HCT116 (cell line): Measurements from ENCODE around the gene C10orf90. TPM values are rescaled to one million over a fixed set of nuclear protein-coding genes. Genes with fewer than 3 reads are reported as not detected.

ENCODE experiments used
- ATAC-seq: fragments of 200-7000 bp; cut with Tn5 transposase; 2 replicates; pipeline ENCODE4 v1.9.1; 2020; ENCODE audit warnings: mild to moderate bottlenecking, moderate library complexity
- BruUV-seq: library from RNA; stranded (reverse); fragments of 400-500 nt; replicated peaks from 2 replicates; lab custom pipeline; 2021; lab: Mats Ljungman, UMichigan
- CTCF ChIA-PET: fragments of 300-600 bp; sonication (Branson Sonifier 250); formaldehyde crosslinking; loops from one replicate; lab custom pipeline; 2021; ENCODE audit warnings: antibody characterized with exemption; lab: Charles Lee
- POLR2A ChIA-PET: fragments of 300-600, 350-600 bp; sonication (Branson Sonifier 250); formaldehyde crosslinking; loops from one replicate; lab custom pipeline; 2021; ENCODE audit warnings: antibody characterized with exemption; lab: Charles Lee
- RAD21 ChIA-PET, 2 experiments: fragments of 300-600 bp; sonication (Branson Sonifier 250); formaldehyde crosslinking; loops; one replicate each; lab custom pipeline; 2023; ENCODE audit warnings: low total read pairs in 2 of 2; ENCODE audit not compliant: uncharacterized antibody in 2 of 2, unreplicated experiment in 2 of 2, low non-redundant PET in 1 of 2; lab: Charles Lee
- DNase-seq: peaks from one replicate; pipeline ENCODE4 v3.0.0-alpha.2; 2010; ENCODE audit warnings: low read depth, low spot score
- H2AFZ ChIP-seq: fragments of 200-600 bp; shearing (Covaris generic), sonication (generic); 2 replicates; pipeline ENCODE4 v1.6.1; 2017; ENCODE audit warnings: low read depth, mixed run types, mixed read lengths, antibody characterized with exemption, low read length; ENCODE audit not compliant: poor library complexity, severe bottlenecking
- H3K27ac ChIP-seq: 2 replicates; pipeline ENCODE4 v1.5.1; 2012; ENCODE audit warnings: low read depth, low read length
- H3K27me3 ChIP-seq: fragments of 200-600 bp; sonication (generic); 2 replicates; pipeline ENCODE4 v1.6.1; 2016; ENCODE audit warnings: mixed run types, low read length, mixed read lengths; ENCODE audit not compliant: insufficient read depth
- H3K36me3 ChIP-seq, 2 experiments: fragments of 200-500 bp in 1 of 2; fragments of 200-600 bp in 1 of 2; sonication (Bioruptor generic) in 1 of 2; sonication (generic) in 1 of 2; 2 replicates each; pipeline versions ENCODE4 v1.5.1 to v1.6.1; 2014 to 2016; ENCODE audit warnings: low read length in 2 of 2, inconsistent platforms in 1 of 2, mixed read lengths in 1 of 2, mixed run types in 1 of 2; ENCODE audit not compliant: insufficient read depth in 2 of 2, control insufficient read depth in 1 of 2
- H3K4me1 ChIP-seq, 2 experiments: fragments of 200-600 bp in 1 of 2; sonication (generic) in 1 of 2; 2 replicates each; pipeline versions ENCODE4 v1.5.1 to v1.6.1; 2012 to 2017; ENCODE audit warnings: low read length in 2 of 2, inconsistent platforms in 1 of 2, mild to moderate bottlenecking in 1 of 2, mixed read lengths in 1 of 2, mixed run types in 1 of 2, moderate library complexity in 1 of 2; ENCODE audit not compliant: insufficient read depth in 2 of 2, control insufficient read depth in 1 of 2
- H3K4me2 ChIP-seq: fragments of 200-600 bp; sonication (generic); 2 replicates; pipeline ENCODE4 v1.6.1; 2017; ENCODE audit warnings: mixed run types, low read length, mixed read lengths
- H3K4me3 ChIP-seq, 2 experiments: fragments of 200-600 bp in 1 of 2; sonication (generic) in 1 of 2; replicated peaks in 1 of 2; 2 replicates each; pipeline ENCODE4 v1.5.1; 2011 to 2016; ENCODE audit warnings: low read length in 2 of 2, control low read depth in 1 of 2, low read depth in 1 of 2, mild to moderate bottlenecking in 1 of 2, mixed read lengths in 1 of 2, mixed run types in 1 of 2
- H3K79me2 ChIP-seq: fragments of 200-600 bp; sonication (generic); 2 replicates; pipeline ENCODE4 v1.6.1; 2017; ENCODE audit warnings: mild to moderate bottlenecking, mixed run types, low read length, moderate library complexity, mixed read lengths; ENCODE audit not compliant: insufficient read depth
- H3K9ac ChIP-seq: fragments of 200-600 bp; sonication (generic); 2 replicates; pipeline ENCODE4 v1.6.1; 2016; ENCODE audit warnings: low read length, mixed read lengths
- H3K9me2 ChIP-seq: fragments of 200-600 bp; sonication (generic), shearing (Covaris generic); 2 replicates; pipeline ENCODE4 v1.6.1; 2017; ENCODE audit warnings: mixed run types, mild to moderate bottlenecking, moderate library complexity; ENCODE audit not compliant: insufficient read depth
- H3K9me3 ChIP-seq, 2 experiments: fragments of 200-500 bp in 1 of 2; fragments of 200-600 bp in 1 of 2; sonication (Bioruptor generic) in 1 of 2; sonication (generic) in 1 of 2; 2 replicates each; pipeline ENCODE4 v1.6.1; 2014 to 2017; ENCODE audit warnings: low read length in 2 of 2, mixed read lengths in 2 of 2, inconsistent platforms in 1 of 2, low read depth in 1 of 2, mild to moderate bottlenecking in 1 of 2, mixed run types in 1 of 2, moderate library complexity in 1 of 2; ENCODE audit not compliant: control insufficient read depth in 1 of 2, insufficient read depth in 1 of 2
- H4K20me1 ChIP-seq: fragments of 200-600 bp; sonication (generic), shearing (Covaris generic); 2 replicates; pipeline ENCODE4 v1.6.1; 2017; ENCODE audit warnings: mixed run types, mild to moderate bottlenecking, moderate library complexity; ENCODE audit not compliant: insufficient read depth
- ATF3 ChIP-seq: IDR thresholded peaks from 2 replicates; pipeline ENCODE4 v1.6.1; 2012
- CEBPB ChIP-seq: IDR thresholded peaks from 2 replicates; pipeline ENCODE4 v1.6.1; 2012; ENCODE audit warnings: low read depth
- ELF1 ChIP-seq: IDR thresholded peaks from 2 replicates; pipeline ENCODE4 v1.6.1; 2012; ENCODE audit warnings: low read depth, borderline replicate concordance
- JUND ChIP-seq: IDR thresholded peaks from 2 replicates; pipeline ENCODE4 v1.6.1; 2012
- RAD21 ChIP-seq: IDR thresholded peaks from 2 replicates; pipeline ENCODE4 v1.6.1; 2012; ENCODE audit warnings: low read depth, mild to moderate bottlenecking
- SIN3A ChIP-seq: IDR thresholded peaks from 2 replicates; pipeline ENCODE4 v1.6.1; 2012; ENCODE audit warnings: low read depth
- SRF ChIP-seq: IDR thresholded peaks from 2 replicates; pipeline ENCODE4 v1.6.1; 2012; ENCODE audit warnings: low read depth
- intact Hi-C: fragments of 100-400 bp; cut with micrococcal nuclease; formaldehyde crosslinking; loops from 2 replicates; pipeline ENCODE4 v1.10.0; 2022
- total RNA-seq: library from RNA; stranded (reverse); gene quantifications from one replicate; pipeline ENCODE4 v1.2.1, GENCODE V29; 2021; ENCODE audit not compliant: unreplicated experiment
- TF ChIP-seq, protein P1 (sequence below), 3 experiments: fragments of 200-600 bp in 1 of 3; sonication (generic) in 1 of 3; IDR thresholded peaks in 2 of 3; conservative IDR thresholded peaks in 1 of 3; 2 replicates each; pipeline ENCODE4 v1.5.1; 2012 to 2017; ENCODE audit warnings: low read depth in 2 of 3, low read length in 2 of 3, antibody characterized with exemption in 1 of 3, borderline replicate concordance in 1 of 3, control low read depth in 1 of 3, mild to moderate bottlenecking in 1 of 3, mixed read lengths in 1 of 3, mixed run types in 1 of 3, moderate library complexity in 1 of 3; ENCODE audit not compliant: insufficient read depth in 1 of 3

Gene C10orf90
- total RNA-seq, 1 experiment from 2014 or later = not detected

GRCh38 chr10:126504761-126505112, 165.8 kb downstream of the C10orf90 start:
- Histone ChIP-seq H3K4me2 (no peak overlapping the region), H3K4me3 (no peak overlapping the region), H3K36me3 (no peaks in the 10 kb centered on the region), H4K20me1 (no peaks in the 10 kb centered on the region), H3K27me3 (peaks cover 30% of the 10 kb centered on the region; the same call in 1 of the 2 replicates), H3K27ac (no peak overlapping the region), H3K4me1 (no peaks in the 10 kb centered on the region), H3K9me2 (no peaks in the 10 kb centered on the region), H3K9me3 (no peaks in the 10 kb centered on the region), H3K79me2 (no peaks in the 10 kb centered on the region), H2AFZ (no peak overlapping the region), H3K9ac (no peak overlapping the region)
- ChIA-PET CTCF (no interaction called here), POLR2A (no interaction called here), RAD21 (no interaction called here)
- ATAC-seq = no peak; the same call in 1 of the 2 replicates
- no TSS peak for BruUV-seq
- intact Hi-C loops = loop anchor here (1.0 kb wide), 4 partner anchors 343 to 636 kb away; no protein-coding TSS in a partner anchor
- no peak for DNase-seq
- TF ChIP-seq CEBPB (no peak), JUND (no peak), ELF1 (no peak), ATF3 (no peak), SRF (no peak)

DNA sequence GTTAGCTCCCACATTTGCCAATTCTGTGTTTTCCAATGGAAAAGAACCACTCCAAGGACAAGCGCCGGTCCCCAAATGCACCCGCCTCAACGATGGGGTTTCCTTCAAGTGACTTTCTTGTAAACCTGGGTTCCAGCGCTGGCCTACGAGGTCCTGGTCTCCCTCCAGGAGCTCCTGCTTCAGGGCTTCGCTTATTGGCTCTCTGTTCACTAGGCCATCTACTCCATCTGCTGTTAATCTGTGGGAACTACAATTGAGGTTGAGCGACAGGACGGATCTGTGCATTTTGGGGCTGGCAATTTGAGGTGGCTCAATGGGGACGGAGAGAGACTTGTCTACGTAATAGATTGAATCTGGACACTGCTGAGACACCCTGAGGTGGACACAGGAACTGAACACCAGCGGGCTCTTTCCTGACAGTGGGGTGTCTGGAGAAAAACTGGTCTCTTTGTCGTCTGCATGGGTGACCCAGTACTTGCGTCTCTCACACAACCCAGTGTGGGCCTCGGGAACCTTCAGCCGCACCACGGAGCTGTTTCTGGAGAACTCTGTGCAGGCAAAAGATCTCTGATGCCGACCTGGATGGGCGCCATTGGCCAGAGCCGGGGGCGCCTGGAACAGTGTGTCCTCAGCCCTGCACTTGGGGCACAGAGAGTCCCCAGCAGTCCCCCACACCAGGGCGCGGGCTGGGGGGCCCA, 166.3 kb downstream of the C10orf90 start:
- POLR2A ChIA-PET = no interaction called here

More for the DNA sequence above, 166.3 kb downstream of the C10orf90 start:
- Histone ChIP-seq H3K9me3 (no peaks in the 10 kb centered on the region), H3K9me2 (no peaks in the 10 kb centered on the region), H3K27ac (no peak overlapping the region), H3K4me1 (no peaks in the 10 kb centered on the region), H3K4me2 (no peak overlapping the region), H3K4me3 (no peak overlapping the region), H3K9ac (no peak overlapping the region), H3K36me3 (no peaks in the 10 kb centered on the region), H3K79me2 (no peaks in the 10 kb centered on the region), H3K27me3 (peaks cover 25% of the 10 kb centered on the region; the same call in 1 of the 2 replicates), H2AFZ (no peak overlapping the region), H4K20me1 (no peaks in the 10 kb centered on the region)
- ChIA-PET RAD21 (interaction anchor here (0.6 to 1.0 kb wide), 4 partner anchors 344 to 570 kb away, joined by 3 to 5 read pairs (median 4); no protein-coding TSS in a partner anchor), CTCF (interaction anchor here (0.6 to 2.0 kb wide), 18 partner anchors 9 to 569 kb away, joined by 3 to 35 read pairs (median 4); no protein-coding TSS in a partner anchor)
- ATAC-seq = peak; percentile 96
- intact Hi-C loops = loop anchor here (1.0 kb wide), 4 partner anchors 343 to 636 kb away; no protein-coding TSS in a partner anchor
- BruUV-seq = no TSS peak
- TF ChIP-seq, protein P1, sequence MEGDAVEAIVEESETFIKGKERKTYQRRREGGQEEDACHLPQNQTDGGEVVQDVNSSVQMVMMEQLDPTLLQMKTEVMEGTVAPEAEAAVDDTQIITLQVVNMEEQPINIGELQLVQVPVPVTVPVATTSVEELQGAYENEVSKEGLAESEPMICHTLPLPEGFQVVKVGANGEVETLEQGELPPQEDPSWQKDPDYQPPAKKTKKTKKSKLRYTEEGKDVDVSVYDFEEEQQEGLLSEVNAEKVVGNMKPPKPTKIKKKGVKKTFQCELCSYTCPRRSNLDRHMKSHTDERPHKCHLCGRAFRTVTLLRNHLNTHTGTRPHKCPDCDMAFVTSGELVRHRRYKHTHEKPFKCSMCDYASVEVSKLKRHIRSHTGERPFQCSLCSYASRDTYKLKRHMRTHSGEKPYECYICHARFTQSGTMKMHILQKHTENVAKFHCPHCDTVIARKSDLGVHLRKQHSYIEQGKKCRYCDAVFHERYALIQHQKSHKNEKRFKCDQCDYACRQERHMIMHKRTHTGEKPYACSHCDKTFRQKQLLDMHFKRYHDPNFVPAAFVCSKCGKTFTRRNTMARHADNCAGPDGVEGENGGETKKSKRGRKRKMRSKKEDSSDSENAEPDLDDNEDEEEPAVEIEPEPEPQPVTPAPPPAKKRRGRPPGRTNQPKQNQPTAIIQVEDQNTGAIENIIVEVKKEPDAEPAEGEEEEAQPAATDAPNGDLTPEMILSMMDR (IDR thresholded peaks at IDR 0.05 in 2 of 3, conservative IDR thresholded peaks at IDR 0.05 in 1 of 3; ENCODE audit: borderline replicate concordance in 1 of 3, insufficient read depth in 1 of 3, low read depth in 2 of 3, low read length in 2 of 3) = peak; percentile 74 to 83 (median 75)
- TF ChIP-seq RAD21 (peak; percentile 91), SIN3A (no peak)
- peak; percentile 68 for DNase-seq
